ENCODE data around the gene CCDC167.

- no peak for TF ChIP-seq RNF2 (IDR thresholded peaks at IDR 0.05; ENCODE audit: borderline replicate concordance, low read depth, low read length, missing control alignments, poor library complexity, severe bottlenecking)
- TF ChIP-seq POLR2A (IDR thresholded peaks at IDR 0.05; ENCODE audit: control extremely low read depth in 1 of 2, low read depth in 2 of 2, low read length in 2 of 2): no peak
- TF ChIP-seq RAD21 (IDR thresholded peaks at IDR 0.05 in 1 of 2, conservative IDR thresholded peaks at IDR 0.05 in 1 of 2; ENCODE audit: low read depth in 2 of 2, low read length in 2 of 2): no peak
- TF ChIP-seq POLR2AphosphoS5 (IDR thresholded peaks at IDR 0.05; ENCODE audit: low read depth, low read length): no peak
- TF ChIP-seq, protein P1, sequence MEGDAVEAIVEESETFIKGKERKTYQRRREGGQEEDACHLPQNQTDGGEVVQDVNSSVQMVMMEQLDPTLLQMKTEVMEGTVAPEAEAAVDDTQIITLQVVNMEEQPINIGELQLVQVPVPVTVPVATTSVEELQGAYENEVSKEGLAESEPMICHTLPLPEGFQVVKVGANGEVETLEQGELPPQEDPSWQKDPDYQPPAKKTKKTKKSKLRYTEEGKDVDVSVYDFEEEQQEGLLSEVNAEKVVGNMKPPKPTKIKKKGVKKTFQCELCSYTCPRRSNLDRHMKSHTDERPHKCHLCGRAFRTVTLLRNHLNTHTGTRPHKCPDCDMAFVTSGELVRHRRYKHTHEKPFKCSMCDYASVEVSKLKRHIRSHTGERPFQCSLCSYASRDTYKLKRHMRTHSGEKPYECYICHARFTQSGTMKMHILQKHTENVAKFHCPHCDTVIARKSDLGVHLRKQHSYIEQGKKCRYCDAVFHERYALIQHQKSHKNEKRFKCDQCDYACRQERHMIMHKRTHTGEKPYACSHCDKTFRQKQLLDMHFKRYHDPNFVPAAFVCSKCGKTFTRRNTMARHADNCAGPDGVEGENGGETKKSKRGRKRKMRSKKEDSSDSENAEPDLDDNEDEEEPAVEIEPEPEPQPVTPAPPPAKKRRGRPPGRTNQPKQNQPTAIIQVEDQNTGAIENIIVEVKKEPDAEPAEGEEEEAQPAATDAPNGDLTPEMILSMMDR (IDR thresholded peaks at IDR 0.05; ENCODE audit: control extremely low read depth in 1 of 3, insufficient read depth in 1 of 3, low read depth in 1 of 3, low read length in 3 of 3): no peak
- no peak for TF ChIP-seq EZH2 (IDR thresholded peaks at IDR 0.05; ENCODE audit: low read depth, low read length, severe bottlenecking)
- TF ChIP-seq EP300 (IDR thresholded peaks at IDR 0.05; ENCODE audit: borderline replicate concordance in 1 of 2, low read depth in 2 of 2, low read length in 2 of 2): no peak
- no peak for TF ChIP-seq CHD2 (IDR thresholded peaks at IDR 0.05; ENCODE audit: low read length)
Observed at GRCh38 chr6:37490536-37491170, 9.0 kb downstream of the CCDC167 start.
